Measurements from ENCODE around the gene THAP10. TPM values are rescaled to one million over a fixed set of nuclear protein-coding genes. Genes with fewer than 3 reads are reported as not detected.
A peak's percentile ranks its signal among the peaks of the same experiment; 100 is the strongest.

THAP10 gene
- total RNA-seq, 3 donors from 2014 or later = 1.2 to 2.7 (median 1.6) TPM

- ATAC-seq (no peak), DNase-seq (no peak)
- H3K9me3 ChIP-seq = no peaks in the 10 kb centered on the region
- H3K4me1 ChIP-seq (ENCODE audit: low read depth) = no peaks in the 10 kb centered on the region
- H3K4me3 ChIP-seq = no peak overlapping the region
- no peak for TF ChIP-seq CTCF (IDR thresholded peaks at IDR 0.05)
- intact Hi-C loops (cut with DNase I, micrococcal nuclease) = no loop called here
- H3K36me3 ChIP-seq (ENCODE audit: low read depth) = no peaks in the 10 kb centered on the region
Measured at GRCh38 chr15:70837476-70837875, 54.8 kb downstream of the THAP10 start.

GRCh38 chr15:70835841-70836240, 56.4 kb downstream of the THAP10 start:
- H3K36me3 ChIP-seq (ENCODE audit: low read depth) = no peaks in the 10 kb centered on the region
- ATAC-seq = no peak

GRCh38 chr15:70835415-70835814, 56.8 kb downstream of the THAP10 start:
- intact Hi-C loops (cut with DNase I, micrococcal nuclease) = no loop called here
- DNase-seq (no peak), ATAC-seq (no peak)
- TF ChIP-seq CTCF (IDR thresholded peaks at IDR 0.05) = no peak
- H3K4me1 ChIP-seq (ENCODE audit: low read depth) = no peaks in the 10 kb centered on the region
- H3K9me3 ChIP-seq = no peaks in the 10 kb centered on the region
- H3K4me3 ChIP-seq = no peak overlapping the region
- H3K36me3 ChIP-seq (ENCODE audit: low read depth) = no peaks in the 10 kb centered on the region

More at GRCh38 chr15:70835841-70836240, 56.4 kb downstream of the THAP10 start:
- Histone ChIP-seq H3K4me3 (no peak overlapping the region), H3K4me1 (ENCODE audit: low read depth) (no peaks in the 10 kb centered on the region), H3K9me3 (no peaks in the 10 kb centered on the region)
- no peak for TF ChIP-seq CTCF (IDR thresholded peaks at IDR 0.05)
- no peak for DNase-seq
- intact Hi-C loops (cut with DNase I, micrococcal nuclease) = no loop called here

GRCh38 chr15:70834999-70835398, 57.2 kb downstream of the THAP10 start:
- Histone ChIP-seq H3K4me1 (ENCODE audit: low read depth) (no peaks in the 10 kb centered on the region), H3K9me3 (no peaks in the 10 kb centered on the region), H3K4me3 (no peak overlapping the region), H3K36me3 (ENCODE audit: low read depth) (no peaks in the 10 kb centered on the region)
- ATAC-seq = no peak
- no peak for TF ChIP-seq CTCF (IDR thresholded peaks at IDR 0.05)
- intact Hi-C loops (cut with DNase I, micrococcal nuclease) = no loop called here
- no peak for DNase-seq

GRCh38 chr15:70833861-70834765, 58.1 kb downstream of the THAP10 start:
- DNase-seq (no peak), ATAC-seq (peak; percentile 49)
- H3K4me1 ChIP-seq (ENCODE audit: low read depth) = no peaks in the 10 kb centered on the region
- intact Hi-C loops (cut with DNase I, micrococcal nuclease) = no loop called here
- no peaks in the 10 kb centered on the region for H3K9me3 ChIP-seq
- no peaks in the 10 kb centered on the region for H3K36me3 ChIP-seq (ENCODE audit: low read depth)
- TF ChIP-seq CTCF (IDR thresholded peaks at IDR 0.05) = no peak
- no peak overlapping the region for H3K4me3 ChIP-seq
